Kidney tubule cell (primary cell): ENCODE measurements around the gene ABCE1.
A peak's percentile ranks its signal among the peaks of the same experiment; 100 is the strongest.
"Not testable (repeated sequence)": the region's sequence is repeated elsewhere in the genome, so short reads cannot be mapped to it uniquely, and the experiment has no call there.

ENCODE experiments used
- DNase-seq: peaks from one replicate; pipeline ENCODE4 v3.0.0-alpha.2; 2018; ENCODE audit warnings: low spot score

Gene ABCE1

GRCh38 chr4:145102619-145103018 is 4.5 kb downstream of the ABCE1 start:
- DNase-seq = no peak

- no peak for DNase-seq
These were observed 5.4 kb downstream of the ABCE1 start for GRCh38 chr4:145103496-145103895.

- no peak for DNase-seq
These were observed 9.0 kb downstream of the ABCE1 start for GRCh38 chr4:145107126-145107525.

- DNase-seq = no peak
These were observed 10.0 kb downstream of the ABCE1 start for GRCh38 chr4:145108128-145108527.

GRCh38 chr4:145125396-145125795 is 27.3 kb downstream of the ABCE1 start:
- no peak for DNase-seq

- no peak for DNase-seq
These were observed 32.0 kb downstream of the ABCE1 start for GRCh38 chr4:145130130-145130529.

GRCh38 chr4:145130788-145131399 is 32.8 kb downstream of the ABCE1 start:
- peak; percentile 28 for DNase-seq

GRCh38 chr4:145131848-145132247 is 33.7 kb downstream of the ABCE1 start:
- no peak for DNase-seq

GRCh38 chr4:145132511-145133098 is 34.5 kb downstream of the ABCE1 start:
- no peak for DNase-seq

- DNase-seq = not testable (repeated sequence)
These were observed 38.1 kb downstream of the ABCE1 start for GRCh38 chr4:145136219-145136618.

GRCh38 chr4:145148980-145149379 is 50.9 kb downstream of the ABCE1 start:
- DNase-seq = no peak

- DNase-seq = no peak
These were observed 55.2 kb downstream of the ABCE1 start for GRCh38 chr4:145153181-145153903.

GRCh38 chr4:145153904-145154298 is 55.8 kb downstream of the ABCE1 start:
- no peak for DNase-seq

GRCh38 chr4:145154573-145154972 is 56.5 kb downstream of the ABCE1 start:
- no peak for DNase-seq

- DNase-seq = no peak
These were observed 57.3 kb downstream of the ABCE1 start for GRCh38 chr4:145155268-145155870.

- DNase-seq = no peak
These were observed 58.9 kb downstream of the ABCE1 start for GRCh38 chr4:145156986-145157385.

GRCh38 chr4:145161549-145161948 is 63.4 kb downstream of the ABCE1 start:
- no peak for DNase-seq

- no peak for DNase-seq
These were observed 69.8 kb downstream of the ABCE1 start for GRCh38 chr4:145167887-145168286.

- no peak for DNase-seq
These were observed 70.6 kb downstream of the ABCE1 start for GRCh38 chr4:145168581-145169187.

- DNase-seq = no peak
These were observed 72.1 kb downstream of the ABCE1 start for GRCh38 chr4:145170223-145170622.

- no peak for DNase-seq
These were observed 73.8 kb downstream of the ABCE1 start for GRCh38 chr4:145171911-145172310.

- DNase-seq = peak; percentile 52
These were observed 78.7 kb downstream of the ABCE1 start for GRCh38 chr4:145176641-145177432.
